Measurements from ENCODE around the gene TMEM17.

DNA sequence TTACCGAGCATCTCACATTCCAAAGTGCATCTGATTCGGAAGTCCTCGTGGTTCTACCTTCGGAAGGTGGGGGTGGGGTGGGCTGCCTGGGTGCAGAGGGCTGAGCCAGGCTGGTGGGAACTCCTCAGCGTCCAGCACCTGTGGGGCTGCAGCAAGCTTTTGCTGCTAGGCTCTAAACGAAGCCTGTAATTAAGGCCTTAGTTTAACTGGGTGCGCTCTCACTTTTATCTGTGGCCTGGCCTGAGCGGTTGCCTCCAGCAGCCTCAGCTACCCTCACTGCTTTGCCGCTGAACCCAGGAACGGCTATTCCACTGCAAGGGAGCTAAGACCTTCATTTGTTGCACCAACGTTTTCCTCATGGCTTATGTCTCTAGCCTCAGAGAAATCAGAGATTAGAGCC is 48.4 kb downstream of the TMEM17 start:
- no peak for TF ChIP-seq YY1 (IDR thresholded peaks at IDR 0.05; ENCODE audit: insufficient read depth, insufficient read length)
- TF ChIP-seq ZNF274 (IDR thresholded peaks at IDR 0.05; ENCODE audit: low read depth, low read length) = no peak
